Measurements from ENCODE around the gene PRPF19.

GRCh38 chr11:60858731-60859464 lies 47.5 kb downstream of the PRPF19 start:
- TF ChIP-seq, protein P1, sequence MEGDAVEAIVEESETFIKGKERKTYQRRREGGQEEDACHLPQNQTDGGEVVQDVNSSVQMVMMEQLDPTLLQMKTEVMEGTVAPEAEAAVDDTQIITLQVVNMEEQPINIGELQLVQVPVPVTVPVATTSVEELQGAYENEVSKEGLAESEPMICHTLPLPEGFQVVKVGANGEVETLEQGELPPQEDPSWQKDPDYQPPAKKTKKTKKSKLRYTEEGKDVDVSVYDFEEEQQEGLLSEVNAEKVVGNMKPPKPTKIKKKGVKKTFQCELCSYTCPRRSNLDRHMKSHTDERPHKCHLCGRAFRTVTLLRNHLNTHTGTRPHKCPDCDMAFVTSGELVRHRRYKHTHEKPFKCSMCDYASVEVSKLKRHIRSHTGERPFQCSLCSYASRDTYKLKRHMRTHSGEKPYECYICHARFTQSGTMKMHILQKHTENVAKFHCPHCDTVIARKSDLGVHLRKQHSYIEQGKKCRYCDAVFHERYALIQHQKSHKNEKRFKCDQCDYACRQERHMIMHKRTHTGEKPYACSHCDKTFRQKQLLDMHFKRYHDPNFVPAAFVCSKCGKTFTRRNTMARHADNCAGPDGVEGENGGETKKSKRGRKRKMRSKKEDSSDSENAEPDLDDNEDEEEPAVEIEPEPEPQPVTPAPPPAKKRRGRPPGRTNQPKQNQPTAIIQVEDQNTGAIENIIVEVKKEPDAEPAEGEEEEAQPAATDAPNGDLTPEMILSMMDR (CRISPR knock-in tag; IDR thresholded peaks at IDR 0.05): no peak
- TF ChIP-seq USF2 (IDR thresholded peaks at IDR 0.05; ENCODE audit: low read depth, low read length): no peak
- no peak for TF ChIP-seq USF2 (CRISPR knock-in tag; IDR thresholded peaks at IDR 0.05; ENCODE audit: borderline replicate concordance)
- no peak for TF ChIP-seq RFX5 (IDR thresholded peaks at IDR 0.05; ENCODE audit: low read depth, low read length)
- TF ChIP-seq ETS1 (CRISPR knock-in tag; IDR thresholded peaks at IDR 0.05): no peak
- no peak for TF ChIP-seq ZNF232 (CRISPR knock-in tag; IDR thresholded peaks at IDR 0.05; ENCODE audit: borderline replicate concordance)
- TF ChIP-seq ZNF670 (CRISPR knock-in tag; IDR thresholded peaks at IDR 0.05; ENCODE audit: borderline replicate concordance): no peak
- TF ChIP-seq, protein P2, sequence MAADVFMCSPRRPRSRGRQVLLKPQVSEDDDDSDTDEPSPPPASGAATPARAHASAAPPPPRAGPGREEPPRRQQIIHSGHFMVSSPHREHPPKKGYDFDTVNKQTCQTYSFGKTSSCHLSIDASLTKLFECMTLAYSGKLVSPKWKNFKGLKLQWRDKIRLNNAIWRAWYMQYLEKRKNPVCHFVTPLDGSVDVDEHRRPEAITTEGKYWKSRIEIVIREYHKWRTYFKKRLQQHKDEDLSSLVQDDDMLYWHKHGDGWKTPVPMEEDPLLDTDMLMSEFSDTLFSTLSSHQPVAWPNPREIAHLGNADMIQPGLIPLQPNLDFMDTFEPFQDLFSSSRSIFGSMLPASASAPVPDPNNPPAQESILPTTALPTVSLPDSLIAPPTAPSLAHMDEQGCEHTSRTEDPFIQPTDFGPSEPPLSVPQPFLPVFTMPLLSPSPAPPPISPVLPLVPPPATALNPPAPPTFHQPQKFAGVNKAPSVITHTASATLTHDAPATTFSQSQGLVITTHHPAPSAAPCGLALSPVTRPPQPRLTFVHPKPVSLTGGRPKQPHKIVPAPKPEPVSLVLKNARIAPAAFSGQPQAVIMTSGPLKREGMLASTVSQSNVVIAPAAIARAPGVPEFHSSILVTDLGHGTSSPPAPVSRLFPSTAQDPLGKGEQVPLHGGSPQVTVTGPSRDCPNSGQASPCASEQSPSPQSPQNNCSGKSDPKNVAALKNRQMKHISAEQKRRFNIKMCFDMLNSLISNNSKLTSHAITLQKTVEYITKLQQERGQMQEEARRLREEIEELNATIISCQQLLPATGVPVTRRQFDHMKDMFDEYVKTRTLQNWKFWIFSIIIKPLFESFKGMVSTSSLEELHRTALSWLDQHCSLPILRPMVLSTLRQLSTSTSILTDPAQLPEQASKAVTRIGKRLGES (CRISPR knock-in tag; IDR thresholded peaks at IDR 0.05; ENCODE audit: borderline replicate concordance): no peak
- TF ChIP-seq ZNF274 (CRISPR knock-in tag; IDR thresholded peaks at IDR 0.05): no peak
- TF ChIP-seq NR3C1 (CRISPR knock-in tag; IDR thresholded peaks at IDR 0.05): no peak
- TF ChIP-seq, protein P3, sequence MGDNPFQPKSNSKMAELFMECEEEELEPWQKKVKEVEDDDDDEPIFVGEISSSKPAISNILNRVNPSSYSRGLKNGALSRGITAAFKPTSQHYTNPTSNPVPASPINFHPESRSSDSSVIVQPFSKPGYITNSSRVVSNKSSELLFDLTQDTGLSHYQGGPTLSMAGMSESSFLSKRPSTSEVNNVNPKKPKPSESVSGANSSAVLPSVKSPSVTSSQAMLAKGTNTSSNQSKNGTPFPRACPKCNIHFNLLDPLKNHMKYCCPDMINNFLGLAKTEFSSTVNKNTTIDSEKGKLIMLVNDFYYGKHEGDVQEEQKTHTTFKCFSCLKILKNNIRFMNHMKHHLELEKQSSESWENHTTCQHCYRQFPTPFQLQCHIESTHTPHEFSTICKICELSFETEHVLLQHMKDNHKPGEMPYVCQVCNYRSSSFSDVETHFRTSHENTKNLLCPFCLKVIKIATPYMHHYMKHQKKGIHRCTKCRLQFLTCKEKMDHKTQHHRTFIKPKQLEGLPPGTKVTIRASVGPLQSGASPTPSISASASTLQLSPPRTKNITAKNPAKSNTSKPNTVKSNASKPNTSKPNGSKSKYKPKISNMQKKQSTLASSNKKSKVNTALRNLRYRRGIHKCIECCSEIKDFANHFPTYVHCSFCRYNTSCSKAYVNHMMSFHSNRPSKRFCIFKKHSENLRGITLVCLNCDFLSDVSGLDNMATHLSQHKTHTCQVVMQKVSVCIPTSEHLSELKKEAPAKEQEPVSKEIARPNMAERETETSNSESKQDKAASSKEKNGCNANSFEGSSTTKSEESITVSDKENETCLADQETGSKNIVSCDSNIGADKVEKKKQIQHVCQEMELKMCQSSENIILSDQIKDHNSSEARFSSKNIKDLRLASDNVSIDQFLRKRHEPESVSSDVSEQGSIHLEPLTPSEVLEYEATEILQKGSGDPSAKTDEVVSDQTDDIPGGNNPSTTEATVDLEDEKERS (CRISPR knock-in tag; IDR thresholded peaks at IDR 0.05): no peak
- no peak for TF ChIP-seq ZBTB49 (CRISPR knock-in tag; IDR thresholded peaks at IDR 0.05; ENCODE audit: borderline replicate concordance)

All from HepG2 (cell line).